Caco-2 (cell line): ENCODE measurements around the gene FAM47A. TPM values are rescaled to one million over a fixed set of nuclear protein-coding genes. Genes with fewer than 3 reads are reported as not detected.

ENCODE experiments used
- BruUV-seq: library from RNA; stranded (reverse); fragments of 400-500 nt; replicated peaks from 2 replicates; lab custom pipeline; 2021; lab: Mats Ljungman, UMichigan
- CTCF ChIA-PET: fragments of 300-600 bp; sonication (Branson Sonifier 250); formaldehyde crosslinking; loops from one replicate; lab custom pipeline; 2022; ENCODE audit warnings: antibody characterized with exemption; lab: Charles Lee
- POLR2A ChIA-PET: fragments of 300-600 bp; sonication (Branson Sonifier 250); formaldehyde crosslinking; loops from one replicate; lab custom pipeline; 2022; ENCODE audit warnings: antibody characterized with exemption; lab: Charles Lee
- DNase-seq, 2 experiments: peaks; one replicate each; pipeline versions ENCODE4 v3.0.0 to v3.0.0-alpha.2; 2020 to 2022
- H3K27me3 ChIP-seq: replicated peaks from 2 replicates; pipeline ENCODE4 v1.6.0; 2011; ENCODE audit warnings: low read length; ENCODE audit not compliant: control insufficient read depth, insufficient read depth
- H3K36me3 ChIP-seq: 2 replicates; pipeline ENCODE4 v1.5.1; 2011; ENCODE audit warnings: low read length; ENCODE audit not compliant: control insufficient read depth, insufficient read depth
- H3K4me1 ChIP-seq: fragments of 250-450 bp; sonication (Bioruptor Pico); 2 replicates; pipeline ENCODE4 v1.5.1; 2020; ENCODE audit warnings: mild to moderate bottlenecking
- H3K4me3 ChIP-seq: 2 replicates; pipeline ENCODE4 v1.5.1; 2011; ENCODE audit warnings: low read depth, mild to moderate bottlenecking, control low read depth, low read length
- H3K9me3 ChIP-seq: fragments of 250-450 bp; sonication (Bioruptor Pico); 2 replicates; pipeline ENCODE4 v1.5.1; 2020; ENCODE audit warnings: mild to moderate bottlenecking, moderate library complexity
- H3K27ac Mint-ChIP-seq: one replicate; pipeline ENCODE4 v1.8.0; 2022; ENCODE audit warnings: mixed read lengths; ENCODE audit not compliant: unreplicated experiment
- H3K27me3 Mint-ChIP-seq: one replicate; pipeline ENCODE4 v1.8.0; 2022; ENCODE audit warnings: mixed read lengths; ENCODE audit not compliant: insufficient read depth, unreplicated experiment
- H3K36me3 Mint-ChIP-seq: one replicate; pipeline ENCODE4 v1.8.0; 2022; ENCODE audit warnings: mild to moderate bottlenecking, mixed read lengths; ENCODE audit not compliant: insufficient read depth, unreplicated experiment
- H3K4me1 Mint-ChIP-seq: one replicate; pipeline ENCODE4 v1.8.0; 2022; ENCODE audit warnings: low read depth, mixed read lengths; ENCODE audit not compliant: unreplicated experiment
- H3K4me3 Mint-ChIP-seq: one replicate; pipeline ENCODE4 v1.8.0; 2022; ENCODE audit warnings: mild to moderate bottlenecking, moderate library complexity, mixed read lengths; ENCODE audit not compliant: unreplicated experiment
- H3K9me3 Mint-ChIP-seq: one replicate; pipeline ENCODE4 v1.8.0; 2022; ENCODE audit warnings: mixed read lengths; ENCODE audit not compliant: unreplicated experiment
- CTCF ChIP-seq, 2 experiments: fragments of 200-600 bp in 1 of 2; IDR thresholded peaks; 1 replicate in 1 of 2; 2 replicates in 1 of 2; pipeline versions ENCODE4 v1.5.1 to v1.8.0; 2011 to 2022; ENCODE audit warnings: antibody characterized with exemption in 1 of 2, control low read depth in 1 of 2, inconsistent platforms in 1 of 2, low read depth in 1 of 2, low read length in 1 of 2, mild to moderate bottlenecking in 1 of 2, moderate library complexity in 1 of 2; ENCODE audit not compliant: insufficient read depth in 1 of 2, severe bottlenecking in 1 of 2, unreplicated experiment in 1 of 2
- intact Hi-C: fragments of 100-400 bp; cut with micrococcal nuclease; formaldehyde crosslinking; loops from one replicate; pipeline ENCODE4 v1.10.0; 2022; ENCODE audit not compliant: unreplicated experiment
- total RNA-seq: library from RNA; stranded (reverse); gene quantifications from 2 replicates; pipeline ENCODE4 v1.2.3, GENCODE V29; 2022

Gene FAM47A
- total RNA-seq, 1 experiment from 2014 or later = not detected

- Mint-ChIP-seq H3K9me3 (no peaks in the 10 kb centered on the region), H3K4me3 (no peak overlapping the region), H3K4me1 (no peaks in the 10 kb centered on the region), H3K36me3 (no peaks in the 10 kb centered on the region), H3K27ac (no peak overlapping the region), H3K27me3 (peaks cover 5% of the 10 kb centered on the region)
- H3K27me3 ChIP-seq = no peaks in the 10 kb centered on the region
- no TSS peak for BruUV-seq
- no peak overlapping the region for H3K4me3 ChIP-seq
- H3K36me3 ChIP-seq = no peaks in the 10 kb centered on the region
- intact Hi-C loops = no loop called here
- CTCF ChIA-PET = no interaction called here
- POLR2A ChIA-PET = no interaction called here
- no peaks in the 10 kb centered on the region for H3K4me1 ChIP-seq
- TF ChIP-seq CTCF (IDR thresholded peaks at IDR 0.05; ENCODE audit: insufficient read depth in 1 of 2, low read depth in 1 of 2, low read length in 1 of 2, severe bottlenecking in 1 of 2, unreplicated experiment in 1 of 2) = no peak
- H3K9me3 ChIP-seq = no peaks in the 10 kb centered on the region
- DNase-seq = no peak
These were observed 19.7 kb downstream of the FAM47A start for GRCh38 chrX:34112459-34112858.
